Right hindlimb (tissue), 1 donor: ENCODE measurements around the gene MYOZ1.
"Not testable (repeated sequence)": the region's sequence is repeated elsewhere in the genome, so short reads cannot be mapped to it uniquely, and the experiment has no call there.

Experiments
- DNase-seq: peaks from one replicate; pipeline ENCODE4 v3.0.0-alpha.2; 2018

The MYOZ1 gene

GRCh38 chr10:73641328-73642060 lies at the start of gene MYOZ1:
MYOZ1 (minus strand) TSS chr10:73641474; CDS start chr10:73640017, 1,457 bp downstream.
- DNase-seq = no peak

- not testable (repeated sequence) for DNase-seq
Observed at GRCh38 chr10:73690755-73691154, 49.5 kb upstream of the MYOZ1 start.

- not testable (repeated sequence) for DNase-seq
Observed at GRCh38 chr10:73689596-73689995, 48.3 kb upstream of the MYOZ1 start.

- not testable (repeated sequence) for DNase-seq
Observed at GRCh38 chr10:73687641-73688040, 46.4 kb upstream of the MYOZ1 start.

GRCh38 chr10:73674546-73674945 lies 33.3 kb upstream of the MYOZ1 start:
- DNase-seq = not testable (repeated sequence)

- not testable (repeated sequence) for DNase-seq
Observed at GRCh38 chr10:73668378-73668777, 27.1 kb upstream of the MYOZ1 start.

- DNase-seq = not testable (repeated sequence)
Observed at GRCh38 chr10:73666153-73666809, 25.0 kb upstream of the MYOZ1 start.

- DNase-seq = not testable (repeated sequence)
Observed at GRCh38 chr10:73665581-73665980, 24.3 kb upstream of the MYOZ1 start.

GRCh38 chr10:73664156-73665040 lies 23.1 kb upstream of the MYOZ1 start:
- not testable (repeated sequence) for DNase-seq

GRCh38 chr10:73663621-73664020 lies 22.3 kb upstream of the MYOZ1 start:
- DNase-seq = not testable (repeated sequence)

GRCh38 chr10:73662705-73663104 lies 21.4 kb upstream of the MYOZ1 start:
- not testable (repeated sequence) for DNase-seq

- DNase-seq = peak; percentile 71
Observed at GRCh38 chr10:73655990-73656298, 14.7 kb upstream of the MYOZ1 start, which contains the start of gene SYNPO2L. SYNPO2L (minus strand) TSS chr10:73656029; CDS start chr10:73655922, 107 bp downstream.

- DNase-seq = no peak
Observed at GRCh38 chr10:73655257-73655989, 14.1 kb upstream of the MYOZ1 start.

- DNase-seq = no peak
Observed at GRCh38 chr10:73653701-73654100, 12.4 kb upstream of the MYOZ1 start.

GRCh38 chr10:73653195-73653594 lies 11.9 kb upstream of the MYOZ1 start:
- DNase-seq = no peak

- peak; percentile 75 for DNase-seq
Observed at GRCh38 chr10:73650537-73651331, 9.5 kb upstream of the MYOZ1 start.

GRCh38 chr10:73649876-73650536 lies 8.7 kb upstream of the MYOZ1 start:
- no peak for DNase-seq

- no peak for DNase-seq
Observed at GRCh38 chr10:73648975-73649829, 7.9 kb upstream of the MYOZ1 start.

- no peak for DNase-seq
Observed at GRCh38 chr10:73647875-73648651, 6.8 kb upstream of the MYOZ1 start.
